Kidney (tissue), 14 donors: Measurements from ENCODE around the gene CCSER1. TPM values are rescaled to one million over a fixed set of nuclear protein-coding genes. Genes with fewer than 3 reads are reported as not detected.
"Not testable (repeated sequence)": the region's sequence is repeated elsewhere in the genome, so short reads cannot be mapped to it uniquely, and the experiment has no call there.

Experiments
- DNase-seq, 5 donors: peaks; one replicate each; pipeline ENCODE4 v3.0.0-alpha.2; 2013 to 2020
- FAIRE-seq: peaks from 2 replicates; lab custom pipeline; 2012; peaks lifted over from hg19 to GRCh38; lab: Jason Lieb, UNC
- H3K27ac ChIP-seq, 2 donors: one replicate each; pipeline ENCODE4 v1.7.0; 2013; ENCODE audit warnings: low read depth in 2 of 2, low read length in 2 of 2, inconsistent platforms in 1 of 2
- H3K27me3 ChIP-seq: one replicate; pipeline ENCODE4 v1.7.1; 2013; ENCODE audit warnings: low read length, inconsistent platforms; ENCODE audit not compliant: control insufficient read depth, insufficient read depth
- H3K36me3 ChIP-seq, 3 donors: one replicate each; pipeline versions ENCODE4 v1.7.0 to v1.7.1; 2013; ENCODE audit warnings: low read length in 3 of 3, control low read depth in 1 of 3, inconsistent platforms in 1 of 3; ENCODE audit not compliant: insufficient read depth in 3 of 3, control insufficient read depth in 2 of 3
- H3K4me1 ChIP-seq, 3 donors: one replicate each; pipeline versions ENCODE4 v1.7.0 to v1.7.1; 2013; ENCODE audit warnings: low read length in 3 of 3, inconsistent platforms in 1 of 3, low read depth in 1 of 3; ENCODE audit not compliant: control insufficient read depth in 2 of 3, insufficient read depth in 2 of 3
- H3K4me3 ChIP-seq, 3 donors: one replicate each; pipeline versions ENCODE4 v1.7.0 to v1.8.1; 2013; ENCODE audit warnings: low read length in 3 of 3, control low read depth in 1 of 3, inconsistent platforms in 1 of 3
- H3K9ac ChIP-seq, 3 donors: one replicate each; pipeline versions ENCODE4 v1.7.0 to v1.7.1; 2013; ENCODE audit warnings: low read length in 3 of 3, control low read depth in 1 of 3, inconsistent platforms in 1 of 3
- H3K9me3 ChIP-seq, 3 donors: one replicate each; pipeline versions ENCODE4 v1.7.0 to v1.7.1; 2013; ENCODE audit warnings: low read length in 3 of 3, control low read depth in 1 of 3, inconsistent platforms in 1 of 3; ENCODE audit not compliant: control insufficient read depth in 2 of 3, insufficient read depth in 1 of 3
- intact Hi-C: fragments of 100-400 bp; cut with DNase I; formaldehyde crosslinking; loops from one replicate; pipeline ENCODE4 v1.11.1; 2022
- polyA plus RNA-seq: library from polyadenylated mRNA; stranded (reverse); fragments of 350-450 nt; fragmentation: Illumina TruSeq; extraction: RNeasy Lipid Tissue Mini Kit (QIAGEN cat#74804); gene quantifications from one replicate; pipeline ENCODE4 v1.2.3, GENCODE V29; 2014; ENCODE audit warnings: low read depth, low replicate concordance; ENCODE audit not compliant: insufficient read depth
- total RNA-seq: library from RNA; stranded (reverse); fragmentation: NEBNext Ultra II Directional; extraction: Animal tissue kit (Norgen Biotek cat#: 25700); gene quantifications from one replicate; pipeline ENCODE4 v1.2.1, GENCODE V29; 2021
- TF ChIP-seq, protein P1 (sequence below): IDR thresholded peaks from 3 replicates; pipeline ENCODE4 v1.5.1; 2012; ENCODE audit warnings: mild to moderate bottlenecking, moderate library complexity, borderline replicate concordance; ENCODE audit not compliant: insufficient read depth; ENCODE audit errors: extremely low read depth
- donor health status: control.
- donor health status: control.
- donor health status: control.
- donor health status: control.
- donor health status: control.
- donor health status: DM: yes; HTN: yes; CAD: no.
- donor health status: Normal renal cell carcinoma (clear cell type).

Gene CCSER1
- total and polyA plus RNA-seq, 2 donors from 2014 or later, result 4.2 to 26.8 TPM

DNA sequence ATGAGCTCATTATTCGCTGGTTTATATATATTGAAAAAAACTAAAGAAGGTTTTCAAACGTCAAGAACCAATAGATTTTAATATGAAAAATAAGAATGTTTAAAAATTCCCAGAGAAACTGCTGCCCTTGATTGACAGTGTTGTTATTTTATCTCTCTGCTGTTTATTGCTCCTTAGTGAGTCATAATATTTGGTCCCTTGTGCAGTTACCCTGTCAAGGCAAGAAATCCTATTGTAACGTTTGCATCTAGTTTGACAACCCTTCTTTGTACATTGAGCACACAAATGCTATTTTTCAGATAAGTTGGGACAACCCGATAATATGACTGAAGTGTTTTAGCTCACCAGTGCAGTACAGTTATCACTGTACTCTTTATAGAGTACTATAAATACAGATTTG, 349.4 kb downstream of the CCSER1 start:
- H3K9me3 ChIP-seq, result no peaks in the 10 kb centered on the region
- intact Hi-C loops, result no loop called here

DNA sequence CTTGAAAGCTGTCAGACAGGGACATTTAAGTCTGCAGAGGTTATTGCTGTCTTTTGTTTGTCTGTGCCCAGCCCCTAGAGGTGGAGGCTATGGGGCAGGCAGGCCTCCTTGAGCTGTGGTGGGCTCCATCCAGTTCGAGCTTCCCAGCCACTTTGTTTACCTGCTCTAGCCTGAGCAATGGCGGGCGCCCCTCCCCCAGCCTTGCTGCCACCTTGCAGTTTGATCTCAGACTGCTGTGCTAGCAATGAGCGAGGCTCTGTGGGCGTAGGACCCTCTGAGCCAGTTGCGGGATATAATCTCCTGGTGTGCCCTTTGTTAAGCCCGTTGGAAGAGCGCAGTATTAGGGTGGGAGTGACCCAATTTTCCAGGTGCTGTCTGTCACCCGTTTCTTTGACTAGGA, 357.7 kb downstream of the CCSER1 start:
- not testable (repeated sequence) for DNase-seq

More for the DNA sequence above, 349.4 kb downstream of the CCSER1 start:
- Histone ChIP-seq H3K27me3 (no peaks in the 10 kb centered on the region), H3K36me3 (no peaks in the 10 kb centered on the region), H3K4me1 (peaks cover 0 to 3% (median 0%) of the 10 kb centered on the region in 3 donors), H3K4me3 (no peak overlapping the region), H3K9ac (no peak overlapping the region), H3K27ac (no peak overlapping the region)
- TF ChIP-seq, protein P1, sequence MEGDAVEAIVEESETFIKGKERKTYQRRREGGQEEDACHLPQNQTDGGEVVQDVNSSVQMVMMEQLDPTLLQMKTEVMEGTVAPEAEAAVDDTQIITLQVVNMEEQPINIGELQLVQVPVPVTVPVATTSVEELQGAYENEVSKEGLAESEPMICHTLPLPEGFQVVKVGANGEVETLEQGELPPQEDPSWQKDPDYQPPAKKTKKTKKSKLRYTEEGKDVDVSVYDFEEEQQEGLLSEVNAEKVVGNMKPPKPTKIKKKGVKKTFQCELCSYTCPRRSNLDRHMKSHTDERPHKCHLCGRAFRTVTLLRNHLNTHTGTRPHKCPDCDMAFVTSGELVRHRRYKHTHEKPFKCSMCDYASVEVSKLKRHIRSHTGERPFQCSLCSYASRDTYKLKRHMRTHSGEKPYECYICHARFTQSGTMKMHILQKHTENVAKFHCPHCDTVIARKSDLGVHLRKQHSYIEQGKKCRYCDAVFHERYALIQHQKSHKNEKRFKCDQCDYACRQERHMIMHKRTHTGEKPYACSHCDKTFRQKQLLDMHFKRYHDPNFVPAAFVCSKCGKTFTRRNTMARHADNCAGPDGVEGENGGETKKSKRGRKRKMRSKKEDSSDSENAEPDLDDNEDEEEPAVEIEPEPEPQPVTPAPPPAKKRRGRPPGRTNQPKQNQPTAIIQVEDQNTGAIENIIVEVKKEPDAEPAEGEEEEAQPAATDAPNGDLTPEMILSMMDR, result no peak
- FAIRE-seq (no peak), DNase-seq (no peak)

DNA sequence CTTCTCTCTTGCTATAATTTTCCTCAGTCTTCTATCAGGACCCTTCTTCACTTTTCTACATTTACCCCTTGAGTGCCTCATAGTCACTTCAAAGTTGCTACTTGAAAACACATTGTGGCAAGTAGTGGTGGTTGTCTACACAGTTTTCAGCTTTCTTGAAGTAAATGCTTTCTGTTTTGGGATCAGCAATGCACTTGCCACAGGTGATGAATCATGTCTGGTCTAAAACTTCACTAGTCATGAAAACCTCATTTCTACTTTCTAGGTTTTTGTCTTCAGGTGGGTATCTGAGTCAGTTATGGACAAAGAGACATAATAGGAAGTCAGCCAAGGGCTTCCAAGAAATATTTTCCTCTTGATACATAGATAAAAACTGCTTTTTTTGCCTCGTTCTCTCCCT, 359.2 kb downstream of the CCSER1 start:
- TF ChIP-seq, protein P1, result no peak
- no peaks in the 10 kb centered on the region for H3K9me3 ChIP-seq
- intact Hi-C loops, result no loop called here
- no peak overlapping the region for H3K27ac ChIP-seq
- no peaks in the 10 kb centered on the region for H3K4me1 ChIP-seq
- FAIRE-seq (no peak), DNase-seq (no peak)
- H3K36me3 ChIP-seq, result no peaks in the 10 kb centered on the region
- H3K9ac ChIP-seq, result no peak overlapping the region
- H3K4me3 ChIP-seq, result no peak overlapping the region
- H3K27me3 ChIP-seq, result no peaks in the 10 kb centered on the region

More for the DNA sequence above, 357.7 kb downstream of the CCSER1 start:
- H3K27ac ChIP-seq, H3K4me3 ChIP-seq, H3K27me3 ChIP-seq, H3K9ac ChIP-seq, intact Hi-C loops, H3K4me1 ChIP-seq, H3K9me3 ChIP-seq, FAIRE-seq, H3K36me3 ChIP-seq: not testable (repeated sequence)

DNA sequence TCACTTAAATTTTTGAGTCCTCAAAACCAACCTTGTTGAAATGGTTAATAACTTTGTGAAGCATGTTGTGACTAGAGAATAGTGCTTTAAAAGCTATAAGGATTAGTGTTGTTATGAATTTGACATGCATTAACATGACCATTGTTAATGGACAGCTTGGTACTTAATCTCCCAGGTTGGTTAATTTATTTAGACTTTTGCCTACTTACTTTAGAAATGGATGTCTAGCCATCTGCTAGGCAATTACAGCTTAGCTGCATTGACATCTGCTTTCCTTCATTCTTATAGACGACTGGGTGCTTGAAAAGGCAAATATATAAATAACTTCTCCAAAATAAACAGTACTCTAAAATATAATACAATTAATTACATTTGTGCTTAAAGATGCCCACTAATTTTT, 368.0 kb downstream of the CCSER1 start:
- no peak for FAIRE-seq
- TF ChIP-seq, protein P1, result no peak
- no peaks in the 10 kb centered on the region for H3K27me3 ChIP-seq
- H3K4me1 ChIP-seq, result no peaks in the 10 kb centered on the region
- H3K27ac ChIP-seq, result no peak overlapping the region
- no peaks in the 10 kb centered on the region for H3K36me3 ChIP-seq
- intact Hi-C loops, result no loop called here
- H3K9ac ChIP-seq, result no peak overlapping the region
- no peaks in the 10 kb centered on the region for H3K9me3 ChIP-seq
- no peak overlapping the region for H3K4me3 ChIP-seq
- peak in 1 of 5 donors; percentile 21 for DNase-seq
